Tibial artery (tissue), 4 donors: ENCODE data around the gene SHH.

Source experiments
- DNase-seq, 2 donors: peaks; one replicate each; pipeline ENCODE4 v3.0.0-alpha.2; 2019
- H3K27ac ChIP-seq, 2 donors: fragments of 200-600 bp; sonication (generic) in 1 of 2; 1 replicate in 1 of 2; 2 replicates in 1 of 2; pipeline ENCODE4 v1.5.1; 2018 to 2019; ENCODE audit warnings: mild to moderate bottlenecking in 1 of 2
- H3K27me3 ChIP-seq, 2 donors: fragments of 200-600 bp; sonication (generic) in 1 of 2; one replicate each; pipeline versions ENCODE4 v1.5.1 to v1.6.0; 2016 to 2019
- H3K36me3 ChIP-seq, 3 donors: fragments of 200-600 bp; sonication (generic) in 2 of 3; one replicate each; pipeline ENCODE4 v1.5.1; 2016 to 2019; ENCODE audit warnings: mild to moderate bottlenecking in 2 of 3
- H3K4me1 ChIP-seq, 4 donors: fragments of 200-600 bp; sonication (generic) in 2 of 4; 1 replicate in 3 of 4; 2 replicates in 1 of 4; pipeline ENCODE4 v1.5.1; 2016 to 2019
- H3K4me3 ChIP-seq, 2 donors: fragments of 200-600 bp; sonication (generic) in 1 of 2; 1 replicate in 1 of 2; 2 replicates in 1 of 2; pipeline ENCODE4 v1.5.1; 2018 to 2019; ENCODE audit warnings: mild to moderate bottlenecking in 2 of 2
- H3K9me3 ChIP-seq, 3 donors: fragments of 200-600 bp; sonication (generic) in 1 of 3; one replicate each; pipeline ENCODE4 v1.5.1; 2016 to 2019
- CTCF ChIP-seq, 2 experiments: fragments of 200-600 bp in 1 of 2; fragments of 450-650 bp in 1 of 2; IDR thresholded peaks; one replicate each; pipeline ENCODE4 v1.5.1; 2017 to 2019; ENCODE audit warnings: antibody characterized with exemption in 2 of 2, mild to moderate bottlenecking in 1 of 2, moderate library complexity in 1 of 2
- intact Hi-C: fragments of 100-400 bp; cut with DNase I; formaldehyde crosslinking; loops from one replicate; pipeline ENCODE4 v1.15.0; 2023; ENCODE audit warnings: low total_unique reads

SHH gene

GRCh38 chr7:155800741-155801267 is 11.5 kb downstream of the SHH start:
- intact Hi-C loops = loop anchor here (10.0 kb wide), 1 partner anchor 1014 kb away; no protein-coding TSS in a partner anchor
- Histone ChIP-seq H3K27ac (no peak overlapping the region), H3K27me3 (peaks cover 0 to 94% of the 10 kb centered on the region in 2 donors), H3K4me1 (peaks cover 0 to 41% (median 36%) of the 10 kb centered on the region in 4 donors), H3K9me3 (no peaks in the 10 kb centered on the region), H3K36me3 (no peaks in the 10 kb centered on the region), H3K4me3 (no peak overlapping the region)
- no peak for TF ChIP-seq CTCF (IDR thresholded peaks at IDR 0.05)
- DNase-seq = no peak

GRCh38 chr7:155800301-155800700 is 12.0 kb downstream of the SHH start:
- intact Hi-C loops = loop anchor here (10.0 kb wide), 1 partner anchor 1014 kb away; no protein-coding TSS in a partner anchor
- peaks cover 0 to 94% of the 10 kb centered on the region in 2 donors for H3K27me3 ChIP-seq

GRCh38 chr7:155799514-155799913 is 12.7 kb downstream of the SHH start:
- Histone ChIP-seq H3K27ac (no peak overlapping the region), H3K27me3 (peaks cover 0 to 87% of the 10 kb centered on the region in 2 donors), H3K9me3 (no peaks in the 10 kb centered on the region), H3K4me1 (peaks cover 0 to 28% (median 23%) of the 10 kb centered on the region in 4 donors), H3K4me3 (no peak overlapping the region), H3K36me3 (no peaks in the 10 kb centered on the region)
- DNase-seq = no peak
- TF ChIP-seq CTCF (IDR thresholded peaks at IDR 0.05) = no peak
- intact Hi-C loops = loop anchor here (10.0 kb wide), 1 partner anchor 55 kb away; no protein-coding TSS in a partner anchor

More at GRCh38 chr7:155800301-155800700, 12.0 kb downstream of the SHH start:
- no peak for DNase-seq
- TF ChIP-seq CTCF (IDR thresholded peaks at IDR 0.05) = no peak
- no peaks in the 10 kb centered on the region for H3K9me3 ChIP-seq
- no peak overlapping the region for H3K27ac ChIP-seq
- H3K4me1 ChIP-seq = peaks cover 0 to 36% (median 31%) of the 10 kb centered on the region in 4 donors
- no peak overlapping the region for H3K4me3 ChIP-seq
- no peaks in the 10 kb centered on the region for H3K36me3 ChIP-seq

- Histone ChIP-seq H3K27ac (no peak overlapping the region), H3K9me3 (no peaks in the 10 kb centered on the region), H3K4me1 (peaks cover 0 to 21% (median 18%) of the 10 kb centered on the region in 4 donors), H3K4me3 (no peak overlapping the region), H3K27me3 (peaks cover 0 to 80% of the 10 kb centered on the region in 2 donors), H3K36me3 (no peaks in the 10 kb centered on the region)
- no peak for DNase-seq
- intact Hi-C loops = loop anchor here (10.0 kb wide), 1 partner anchor 56 kb away; no protein-coding TSS in a partner anchor
- no peak for TF ChIP-seq CTCF (IDR thresholded peaks at IDR 0.05)
These were observed 13.4 kb downstream of the SHH start for GRCh38 chr7:155798673-155799439.

- H3K27ac ChIP-seq = no peak overlapping the region
- intact Hi-C loops = loop anchor here (10.0 kb wide), 1 partner anchor 57 kb away; no protein-coding TSS in a partner anchor
- no peak for DNase-seq
- no peaks in the 10 kb centered on the region for H3K36me3 ChIP-seq
- H3K9me3 ChIP-seq = no peaks in the 10 kb centered on the region
- no peak overlapping the region for H3K4me3 ChIP-seq
- H3K4me1 ChIP-seq = peaks cover 0 to 9% (median 7%) of the 10 kb centered on the region in 4 donors
- H3K27me3 ChIP-seq = peaks cover 0 to 67% of the 10 kb centered on the region in 2 donors
- TF ChIP-seq CTCF (IDR thresholded peaks at IDR 0.05) = no peak
These were observed 14.7 kb downstream of the SHH start for GRCh38 chr7:155797262-155798250.
